Loucy (cell line): ENCODE results near the gene MOGAT3.

Source experiments
- EZH2phosphoT487 ChIP-seq: fragments of 200-600 bp; IDR thresholded peaks from 2 replicates; pipeline ENCODE4 v1.6.1; 2018; ENCODE audit warnings: antibody characterized with exemption, mild to moderate bottlenecking, moderate library complexity, borderline replicate concordance
- TF ChIP-seq, protein P1 (sequence below): fragments of 200-600 bp; sonication (generic); conservative IDR thresholded peaks from 2 replicates; pipeline ENCODE4 v1.5.1; 2014; ENCODE audit warnings: mild to moderate bottlenecking, antibody characterized with exemption, low read length

DNA sequence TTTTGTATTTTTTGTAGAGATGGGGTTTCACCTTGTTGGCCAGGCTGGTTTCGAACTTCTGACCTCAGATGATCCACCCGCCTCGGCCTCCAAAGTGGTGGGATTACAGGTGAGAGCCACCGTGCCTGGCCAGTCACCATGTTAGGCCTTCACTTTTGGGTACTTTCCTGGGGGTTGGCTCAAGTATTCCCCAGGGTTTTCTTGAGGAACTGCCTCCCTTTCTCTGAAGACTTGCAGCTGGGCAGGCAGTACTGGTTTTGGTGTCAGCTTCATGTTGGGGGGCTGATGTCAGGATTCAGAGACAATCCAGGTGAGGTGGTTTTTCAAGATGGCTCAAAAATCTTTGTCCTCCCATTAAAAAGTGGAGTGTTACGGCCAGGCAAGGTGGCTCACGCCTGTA, 24.8 kb upstream of the MOGAT3 start:
- TF ChIP-seq, protein P1, sequence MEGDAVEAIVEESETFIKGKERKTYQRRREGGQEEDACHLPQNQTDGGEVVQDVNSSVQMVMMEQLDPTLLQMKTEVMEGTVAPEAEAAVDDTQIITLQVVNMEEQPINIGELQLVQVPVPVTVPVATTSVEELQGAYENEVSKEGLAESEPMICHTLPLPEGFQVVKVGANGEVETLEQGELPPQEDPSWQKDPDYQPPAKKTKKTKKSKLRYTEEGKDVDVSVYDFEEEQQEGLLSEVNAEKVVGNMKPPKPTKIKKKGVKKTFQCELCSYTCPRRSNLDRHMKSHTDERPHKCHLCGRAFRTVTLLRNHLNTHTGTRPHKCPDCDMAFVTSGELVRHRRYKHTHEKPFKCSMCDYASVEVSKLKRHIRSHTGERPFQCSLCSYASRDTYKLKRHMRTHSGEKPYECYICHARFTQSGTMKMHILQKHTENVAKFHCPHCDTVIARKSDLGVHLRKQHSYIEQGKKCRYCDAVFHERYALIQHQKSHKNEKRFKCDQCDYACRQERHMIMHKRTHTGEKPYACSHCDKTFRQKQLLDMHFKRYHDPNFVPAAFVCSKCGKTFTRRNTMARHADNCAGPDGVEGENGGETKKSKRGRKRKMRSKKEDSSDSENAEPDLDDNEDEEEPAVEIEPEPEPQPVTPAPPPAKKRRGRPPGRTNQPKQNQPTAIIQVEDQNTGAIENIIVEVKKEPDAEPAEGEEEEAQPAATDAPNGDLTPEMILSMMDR: no peak
- TF ChIP-seq EZH2phosphoT487: no peak
